ENCODE data around the gene PBLD. TPM values are rescaled to one million over a fixed set of nuclear protein-coding genes. Genes with fewer than 3 reads are reported as not detected.

Gene PBLD
- total RNA-seq, 1 experiment from 2014 or later, result 11.7 TPM

DNA sequence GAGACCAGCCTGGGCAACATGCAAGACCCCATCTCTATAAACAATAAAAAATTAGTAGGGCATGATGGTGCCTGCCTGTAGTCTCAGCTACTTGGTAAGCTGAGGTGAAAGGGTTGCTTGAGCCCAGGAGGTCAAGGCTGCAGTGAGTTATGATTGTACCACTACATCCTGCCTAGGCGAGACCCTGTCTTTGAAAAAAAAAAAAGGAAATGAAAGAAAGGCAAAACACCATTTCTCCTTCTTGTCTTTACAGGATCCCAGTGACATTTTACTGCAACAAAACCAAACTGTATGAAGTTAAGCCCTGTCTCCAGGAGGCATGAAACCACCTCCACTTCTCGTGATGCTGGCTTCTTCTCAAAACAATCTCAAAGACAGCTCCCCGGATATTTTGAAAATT, 29.9 kb upstream of the PBLD start:
- DNase-seq (ENCODE audit: low read depth, low spot score), result no peak
- ChIA-PET POLR2A (interaction anchor here (0.5 kb wide), 1 partner anchor 20 kb away, joined by 3 read pairs; no protein-coding TSS in a partner anchor), CTCF (interaction anchor here (0.6 kb wide), 1 partner anchor 14 kb away, joined by 4 read pairs; no protein-coding TSS in a partner anchor)
- in situ Hi-C loops (cut with HindIII; ENCODE audit: low pct_unique_long_range_greater_than_20kb, low sequenced_read_pairs), result no loop called here
- ATAC-seq, result no peak
- TF ChIP-seq TCF7L2 (IDR thresholded peaks at IDR 0.05; ENCODE audit: low read depth, low read length) (no peak), SIN3A (IDR thresholded peaks at IDR 0.05; ENCODE audit: borderline replicate concordance, insufficient read depth, low read depth, low read length) (no peak)
- TF ChIP-seq, protein P1, sequence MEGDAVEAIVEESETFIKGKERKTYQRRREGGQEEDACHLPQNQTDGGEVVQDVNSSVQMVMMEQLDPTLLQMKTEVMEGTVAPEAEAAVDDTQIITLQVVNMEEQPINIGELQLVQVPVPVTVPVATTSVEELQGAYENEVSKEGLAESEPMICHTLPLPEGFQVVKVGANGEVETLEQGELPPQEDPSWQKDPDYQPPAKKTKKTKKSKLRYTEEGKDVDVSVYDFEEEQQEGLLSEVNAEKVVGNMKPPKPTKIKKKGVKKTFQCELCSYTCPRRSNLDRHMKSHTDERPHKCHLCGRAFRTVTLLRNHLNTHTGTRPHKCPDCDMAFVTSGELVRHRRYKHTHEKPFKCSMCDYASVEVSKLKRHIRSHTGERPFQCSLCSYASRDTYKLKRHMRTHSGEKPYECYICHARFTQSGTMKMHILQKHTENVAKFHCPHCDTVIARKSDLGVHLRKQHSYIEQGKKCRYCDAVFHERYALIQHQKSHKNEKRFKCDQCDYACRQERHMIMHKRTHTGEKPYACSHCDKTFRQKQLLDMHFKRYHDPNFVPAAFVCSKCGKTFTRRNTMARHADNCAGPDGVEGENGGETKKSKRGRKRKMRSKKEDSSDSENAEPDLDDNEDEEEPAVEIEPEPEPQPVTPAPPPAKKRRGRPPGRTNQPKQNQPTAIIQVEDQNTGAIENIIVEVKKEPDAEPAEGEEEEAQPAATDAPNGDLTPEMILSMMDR (IDR thresholded peaks at IDR 0.05), result no peak
- Histone ChIP-seq H3K27ac (ENCODE audit: low read length) (no peak overlapping the region), H3K36me3 (ENCODE audit: control insufficient read depth, insufficient read depth, low read length) (peaks cover 11% of the 10 kb centered on the region), H3K27me3 (ENCODE audit: control insufficient read depth, insufficient read depth, low read length) (no peaks in the 10 kb centered on the region), H3K9me3 (ENCODE audit: control insufficient read depth, insufficient read depth, low read depth, low read length) (no peaks in the 10 kb centered on the region), H3K4me1 (ENCODE audit: control insufficient read depth, insufficient read depth, low read length) (no peaks in the 10 kb centered on the region), H3K4me3 (ENCODE audit: low read depth in 2 of 2, low read length in 2 of 2) (no peak overlapping the region)
- BruUV-seq (replicated peaks), result no TSS peak
- intact Hi-C loops (cut with micrococcal nuclease; ENCODE audit: unreplicated experiment), result no loop called here

DNA sequence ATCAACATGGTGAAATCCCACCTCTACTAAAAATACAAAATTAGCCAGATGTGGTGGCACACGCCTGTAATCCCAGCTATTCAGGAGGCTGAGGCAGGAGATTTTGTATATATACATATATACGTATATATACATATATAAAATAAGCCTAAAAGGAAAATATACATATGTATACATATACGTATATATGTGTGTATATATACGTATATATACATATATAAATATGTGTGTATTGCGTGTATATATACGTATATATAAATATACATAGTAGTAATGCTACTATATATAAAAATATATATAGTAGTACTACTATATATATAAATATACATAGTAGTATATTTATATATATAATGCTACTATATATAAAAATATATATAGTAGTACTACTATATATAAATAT, 26.5 kb upstream of the PBLD start:
- intact Hi-C loops (cut with micrococcal nuclease; ENCODE audit: unreplicated experiment) (no loop called here), in situ Hi-C loops (cut with HindIII; ENCODE audit: low pct_unique_long_range_greater_than_20kb, low sequenced_read_pairs) (no loop called here)
- Histone ChIP-seq H3K9me3 (ENCODE audit: control insufficient read depth, insufficient read depth, low read depth, low read length) (no peaks in the 10 kb centered on the region), H3K27ac (ENCODE audit: low read length) (no peak overlapping the region), H3K4me1 (ENCODE audit: control insufficient read depth, insufficient read depth, low read length) (no peaks in the 10 kb centered on the region), H3K4me3 (ENCODE audit: low read depth in 2 of 2, low read length in 2 of 2) (no peak overlapping the region), H3K36me3 (ENCODE audit: control insufficient read depth, insufficient read depth, low read length) (peaks cover 6% of the 10 kb centered on the region), H3K27me3 (ENCODE audit: control insufficient read depth, insufficient read depth, low read length) (no peaks in the 10 kb centered on the region)
- BruUV-seq (replicated peaks), result no TSS peak
- CTCF ChIA-PET, result no interaction called here
- TF ChIP-seq POLR2AphosphoS5 (IDR thresholded peaks at IDR 0.05; ENCODE audit: low read depth, low read length), result no peak
- no peak for TF ChIP-seq TCF7L2 (IDR thresholded peaks at IDR 0.05; ENCODE audit: low read depth, low read length)
- TF ChIP-seq SIN3A (IDR thresholded peaks at IDR 0.05; ENCODE audit: borderline replicate concordance, insufficient read depth, low read depth, low read length), result no peak
- DNase-seq (ENCODE audit: low read depth, low spot score) (no peak), ATAC-seq (no peak)
- POLR2A ChIA-PET, result no interaction called here

DNA sequence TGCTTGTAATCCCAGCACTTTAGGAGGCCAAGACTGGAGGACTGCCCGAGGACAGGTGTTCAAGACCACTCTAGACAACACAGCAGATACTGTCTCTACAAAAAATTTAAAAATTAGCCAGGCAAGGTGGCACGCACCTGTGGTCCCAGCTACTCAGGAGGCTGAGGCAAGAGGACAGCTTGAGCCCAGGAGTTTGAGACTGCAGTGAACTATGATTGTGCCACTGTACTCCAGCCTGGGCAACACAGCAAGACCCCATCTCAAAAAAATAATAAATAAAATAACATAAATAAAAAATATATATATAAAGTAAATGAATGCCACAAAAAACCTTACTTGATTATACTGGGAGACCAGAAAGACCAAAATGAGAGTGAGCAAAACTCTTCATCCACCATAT, 20.8 kb upstream of the PBLD start:
- no peak overlapping the region for H3K27ac ChIP-seq (ENCODE audit: low read length)
- no peaks in the 10 kb centered on the region for H3K9me3 ChIP-seq (ENCODE audit: control insufficient read depth, insufficient read depth, low read depth, low read length)
- no TSS peak for BruUV-seq (replicated peaks)
- H3K36me3 ChIP-seq (ENCODE audit: control insufficient read depth, insufficient read depth, low read length), result no peaks in the 10 kb centered on the region
- POLR2A ChIA-PET, result interaction anchor here (0.6 to 0.7 kb wide), 3 partner anchors 10 to 1508 kb away, joined by 3 to 4 read pairs (median 4); partner anchors contain the start of gene HNRNPH3
- in situ Hi-C loops (cut with HindIII; ENCODE audit: low pct_unique_long_range_greater_than_20kb, low sequenced_read_pairs) (no loop called here), intact Hi-C loops (cut with micrococcal nuclease; ENCODE audit: unreplicated experiment) (no loop called here)
- no peaks in the 10 kb centered on the region for H3K4me1 ChIP-seq (ENCODE audit: control insufficient read depth, insufficient read depth, low read length)
- ATAC-seq (no peak), DNase-seq (ENCODE audit: low read depth, low spot score) (no peak)
- CTCF ChIA-PET, result no interaction called here
- TF ChIP-seq POLR2AphosphoS5 (IDR thresholded peaks at IDR 0.05; ENCODE audit: low read depth, low read length) (no peak), SIN3A (IDR thresholded peaks at IDR 0.05; ENCODE audit: borderline replicate concordance, insufficient read depth, low read depth, low read length) (no peak)
- TF ChIP-seq, protein P2, sequence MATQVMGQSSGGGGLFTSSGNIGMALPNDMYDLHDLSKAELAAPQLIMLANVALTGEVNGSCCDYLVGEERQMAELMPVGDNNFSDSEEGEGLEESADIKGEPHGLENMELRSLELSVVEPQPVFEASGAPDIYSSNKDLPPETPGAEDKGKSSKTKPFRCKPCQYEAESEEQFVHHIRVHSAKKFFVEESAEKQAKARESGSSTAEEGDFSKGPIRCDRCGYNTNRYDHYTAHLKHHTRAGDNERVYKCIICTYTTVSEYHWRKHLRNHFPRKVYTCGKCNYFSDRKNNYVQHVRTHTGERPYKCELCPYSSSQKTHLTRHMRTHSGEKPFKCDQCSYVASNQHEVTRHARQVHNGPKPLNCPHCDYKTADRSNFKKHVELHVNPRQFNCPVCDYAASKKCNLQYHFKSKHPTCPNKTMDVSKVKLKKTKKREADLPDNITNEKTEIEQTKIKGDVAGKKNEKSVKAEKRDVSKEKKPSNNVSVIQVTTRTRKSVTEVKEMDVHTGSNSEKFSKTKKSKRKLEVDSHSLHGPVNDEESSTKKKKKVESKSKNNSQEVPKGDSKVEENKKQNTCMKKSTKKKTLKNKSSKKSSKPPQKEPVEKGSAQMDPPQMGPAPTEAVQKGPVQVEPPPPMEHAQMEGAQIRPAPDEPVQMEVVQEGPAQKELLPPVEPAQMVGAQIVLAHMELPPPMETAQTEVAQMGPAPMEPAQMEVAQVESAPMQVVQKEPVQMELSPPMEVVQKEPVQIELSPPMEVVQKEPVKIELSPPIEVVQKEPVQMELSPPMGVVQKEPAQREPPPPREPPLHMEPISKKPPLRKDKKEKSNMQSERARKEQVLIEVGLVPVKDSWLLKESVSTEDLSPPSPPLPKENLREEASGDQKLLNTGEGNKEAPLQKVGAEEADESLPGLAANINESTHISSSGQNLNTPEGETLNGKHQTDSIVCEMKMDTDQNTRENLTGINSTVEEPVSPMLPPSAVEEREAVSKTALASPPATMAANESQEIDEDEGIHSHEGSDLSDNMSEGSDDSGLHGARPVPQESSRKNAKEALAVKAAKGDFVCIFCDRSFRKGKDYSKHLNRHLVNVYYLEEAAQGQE (IDR thresholded peaks at IDR 0.05; ENCODE audit: insufficient read depth in 1 of 2, low read depth in 2 of 2, low read length in 1 of 2), result no peak
- H3K27me3 ChIP-seq (ENCODE audit: control insufficient read depth, insufficient read depth, low read length), result no peaks in the 10 kb centered on the region
- H3K4me3 ChIP-seq (ENCODE audit: low read depth in 2 of 2, low read length in 2 of 2), result no peak overlapping the region

Measured in Panc1 (cell line).